B cell (primary cell): ENCODE results near the gene CHMP5. TPM values are rescaled to one million over a fixed set of nuclear protein-coding genes. Genes with fewer than 3 reads are reported as not detected.

ENCODE experiments used
- ATAC-seq: fragments of 200-7000 bp; cut with Tn5 transposase; one replicate; pipeline ENCODE4 v1.10.0; 2021; ENCODE audit warnings: low read depth, mild to moderate bottlenecking, moderate number of reproducible peaks, moderate library complexity
- CTCF ChIA-PET: fragments of 350-600 bp; sonication (Branson Sonifier 250); formaldehyde crosslinking; loops from one replicate; lab custom pipeline; 2021; ENCODE audit warnings: antibody characterized with exemption, inconsistent platforms; lab: Charles Lee
- POLR2A ChIA-PET: fragments of 350-600 bp; sonication (Branson Sonifier 250); formaldehyde crosslinking; loops from one replicate; lab custom pipeline; 2021; ENCODE audit warnings: antibody characterized with exemption; lab: Charles Lee
- DNase-seq: peaks from one replicate; pipeline ENCODE4 v3.0.0; 2013
- H2AFZ ChIP-seq: 2 replicates; pipeline ENCODE4 v1.6.1; 2012; ENCODE audit warnings: mild to moderate bottlenecking, low read depth, low read length; ENCODE audit not compliant: insufficient read depth, poor library complexity, severe bottlenecking
- H3K27ac ChIP-seq, 2 donors: 1 replicate in 1 of 2; 2 replicates in 1 of 2; pipeline ENCODE4 v1.5.1; 2012 to 2013; ENCODE audit warnings: low read length in 2 of 2, mild to moderate bottlenecking in 2 of 2, moderate library complexity in 1 of 2
- H3K27me3 ChIP-seq, 4 experiments: fragments of 200-600 bp in 1 of 4; sonication (generic) in 1 of 4; replicated peaks in 1 of 4; 1 replicate in 2 of 4; 2 replicates in 2 of 4; pipeline versions ENCODE4 v1.6.1 to v1.7.0; 2013 to 2016; ENCODE audit warnings: low read length in 3 of 4, mild to moderate bottlenecking in 2 of 4, mixed read lengths in 1 of 4, moderate library complexity in 1 of 4; ENCODE audit not compliant: insufficient read depth in 4 of 4, control insufficient read depth in 3 of 4; ENCODE audit errors: control extremely low read depth in 1 of 4
- H3K36me3 ChIP-seq, 2 experiments: replicated peaks in 1 of 2; 1 replicate in 1 of 2; 2 replicates in 1 of 2; pipeline versions ENCODE4 v1.6.1 to v1.7.1; 2013; ENCODE audit warnings: low read length in 1 of 2; ENCODE audit not compliant: insufficient read depth in 2 of 2, control insufficient read depth in 1 of 2; ENCODE audit errors: control extremely low read depth in 1 of 2, extremely low read depth in 1 of 2
- H3K4me1 ChIP-seq, 2 donors: fragments of 200-600 bp in 1 of 2; sonication (generic) in 1 of 2; 1 replicate in 1 of 2; 2 replicates in 1 of 2; pipeline versions ENCODE4 v1.5.1 to v1.6.1; 2013 to 2017; ENCODE audit warnings: low read length in 2 of 2; ENCODE audit not compliant: control insufficient read depth in 2 of 2, insufficient read depth in 2 of 2
- H3K4me2 ChIP-seq: replicated peaks from 2 replicates; pipeline ENCODE3; 2012; ENCODE audit warnings: mild to moderate bottlenecking, low read depth, low read length; ENCODE audit not compliant: poor library complexity, severe bottlenecking
- H3K4me3 ChIP-seq, 5 experiments: fragments of 200-600 bp in 1 of 5; sonication (generic) in 1 of 5; 1 replicate in 3 of 5; 2 replicates in 2 of 5; pipeline versions ENCODE4 v1.5.1 to v1.7.0; 2011 to 2016; ENCODE audit warnings: low read length in 4 of 5, mild to moderate bottlenecking in 4 of 5, low read depth in 2 of 5, control low read depth in 1 of 5, moderate library complexity in 1 of 5; ENCODE audit not compliant: insufficient read depth in 1 of 5; ENCODE audit errors: control extremely low read depth in 1 of 5, extremely low read depth in 1 of 5
- H3K79me2 ChIP-seq: fragments of 200-600 bp; sonication (generic); one replicate; pipeline ENCODE4 v1.6.0; 2016; ENCODE audit warnings: low read length; ENCODE audit not compliant: control insufficient read depth, insufficient read depth
- H3K9ac ChIP-seq: fragments of 200-600 bp; sonication (generic); 2 replicates; pipeline ENCODE4 v1.6.1; 2017; ENCODE audit warnings: mild to moderate bottlenecking, low read length, moderate library complexity
- H3K9me3 ChIP-seq, 3 donors: one replicate each; pipeline versions ENCODE4 v1.6.1 to v1.7.1; 2013; ENCODE audit warnings: low read length in 2 of 3; ENCODE audit not compliant: control insufficient read depth in 2 of 3, insufficient read depth in 1 of 3; ENCODE audit errors: control extremely low read depth in 1 of 3
- H4K20me1 ChIP-seq: 2 replicates; pipeline ENCODE4 v1.6.0; 2012; ENCODE audit warnings: mild to moderate bottlenecking, low read length; ENCODE audit not compliant: insufficient read depth, control insufficient read depth, poor library complexity, severe bottlenecking
- H3K27ac Mint-ChIP-seq: one replicate; pipeline ENCODE4 v1.8.0; 2021; ENCODE audit warnings: mixed read lengths
- H3K27me3 Mint-ChIP-seq: one replicate; pipeline ENCODE4 v1.8.0; 2021; ENCODE audit warnings: mixed read lengths
- H3K4me1 Mint-ChIP-seq: one replicate; pipeline ENCODE4 v1.8.0; 2021; ENCODE audit warnings: mixed read lengths
- H3K4me3 Mint-ChIP-seq: one replicate; pipeline ENCODE4 v1.8.0; 2021; ENCODE audit warnings: mixed read lengths
- H3K9me3 Mint-ChIP-seq: one replicate; pipeline ENCODE4 v1.8.0; 2022; ENCODE audit warnings: mixed read lengths; ENCODE audit not compliant: insufficient read depth
- CTCF ChIP-seq: fragments of 200-600 bp; IDR thresholded peaks from one replicate; pipeline ENCODE4 v1.8.0; 2022; ENCODE audit warnings: antibody characterized with exemption, mild to moderate bottlenecking
- EZH2 ChIP-seq: IDR thresholded peaks from 2 replicates; pipeline ENCODE4 v1.6.1; 2012; ENCODE audit warnings: borderline replicate concordance, low read depth, mild to moderate bottlenecking, moderate library complexity, low read length; ENCODE audit not compliant: insufficient read depth, poor library complexity, severe bottlenecking
- WGBS: methylation state at CpG from one replicate; pipeline ENCODE4 v1.1.5; 2013; ENCODE audit warnings: missing lambda C conversion rate; ENCODE audit not compliant: insufficient coverage; 5-methylcytosine and 5-hydroxymethylcytosine counted together
- intact Hi-C: fragments of 100-400 bp; cut with micrococcal nuclease; formaldehyde crosslinking; loops from one replicate; pipeline ENCODE4 v1.10.0; 2022
- polyA plus RNA-seq: library from polyadenylated mRNA; depleted of rRNA; stranded (reverse); fragments of >200 nt; gene quantifications from 2 replicates; pipeline ENCODE4 v1.2.3, GENCODE V29; 2012
- total RNA-seq, 2 donors: library from RNA; stranded (reverse); fragments of 120-200 nt in 1 of 2; gene quantifications; 1 replicate in 1 of 2; 2 replicates in 1 of 2; pipeline versions ENCODE4 v1.2.3 to v1.2.4, GENCODE V29; 2013 to 2022

The CHMP5 gene
- total and polyA plus RNA-seq, 2 donors (not counting 1 experiment from before 2014, with no cell fraction given), result 15.3 to 28.2 TPM

GRCh38 chr9:33320230-33320567 is 55.4 kb downstream of the CHMP5 start:
- H3K4me3 Mint-ChIP-seq, result no peak overlapping the region
- ATAC-seq (no peak), DNase-seq (no peak)
- Histone ChIP-seq H4K20me1 (no peaks in the 10 kb centered on the region), H3K4me2 (no peak overlapping the region), H3K79me2 (no peaks in the 10 kb centered on the region), H3K4me3 (no peak overlapping the region), H3K9ac (no peak overlapping the region), H3K27ac (no peak overlapping the region), H3K27me3 (no peaks in the 10 kb centered on the region), H3K9me3 (peaks cover 0 to 11% (median 0%) of the 10 kb centered on the region in 3 donors), H3K36me3 (peaks cover 10 to 74% of the 10 kb centered on the region in 2 experiments), H3K4me1 (no peaks in the 10 kb centered on the region), H2AFZ (no peak overlapping the region)
- no peak overlapping the region for H3K27ac Mint-ChIP-seq
- TF ChIP-seq CTCF (no peak), EZH2 (no peak)
- POLR2A ChIA-PET, result no interaction called here
- CTCF ChIA-PET, result interaction anchor here (0.6 to 1.3 kb wide), 2 partner anchors 23 to 248 kb away, joined by 3 to 5 read pairs; no protein-coding TSS in a partner anchor
- H3K27me3 Mint-ChIP-seq, result no peaks in the 10 kb centered on the region
- H3K4me1 Mint-ChIP-seq, result no peaks in the 10 kb centered on the region
- H3K9me3 Mint-ChIP-seq, result no peaks in the 10 kb centered on the region
- no CpG with 5 or more reads among the region's 1 CpG for WGBS
- intact Hi-C loops, result no loop called here

- Histone ChIP-seq H3K4me1 (no peaks in the 10 kb centered on the region), H3K27me3 (no peaks in the 10 kb centered on the region), H3K36me3 (peaks cover 11 to 72% of the 10 kb centered on the region in 2 experiments), H4K20me1 (no peaks in the 10 kb centered on the region), H3K27ac (no peak overlapping the region), H2AFZ (no peak overlapping the region), H3K79me2 (no peaks in the 10 kb centered on the region), H3K4me3 (no peak overlapping the region), H3K4me2 (no peak overlapping the region), H3K9ac (no peak overlapping the region), H3K9me3 (peaks cover 0 to 14% (median 0%) of the 10 kb centered on the region in 3 donors)
- ChIA-PET CTCF (interaction anchor here (0.6 to 1.3 kb wide), 2 partner anchors 23 to 248 kb away, joined by 3 to 5 read pairs; no protein-coding TSS in a partner anchor), POLR2A (no interaction called here)
- no peak for DNase-seq
- H3K4me3 Mint-ChIP-seq, result no peak overlapping the region
- TF ChIP-seq CTCF, result no peak
- no peak for TF ChIP-seq EZH2
- no peak overlapping the region for H3K27ac Mint-ChIP-seq
- no peaks in the 10 kb centered on the region for H3K4me1 Mint-ChIP-seq
- no peak for ATAC-seq
- no peaks in the 10 kb centered on the region for H3K27me3 Mint-ChIP-seq
- intact Hi-C loops, result no loop called here
- WGBS, result no CpG with 5 or more reads among the region's 2 CpGs
- no peaks in the 10 kb centered on the region for H3K9me3 Mint-ChIP-seq
These were observed 55.9 kb downstream of the CHMP5 start for GRCh38 chr9:33320568-33321261.
